HG03521 (cell line): ENCODE results near the gene PLXNA3.

Source experiments
- ATAC-seq: cut with Tn5 transposase; IDR thresholded peaks from one replicate; pipeline ENCODE4 v1.9.1; 2021; ENCODE audit warnings: mild to moderate bottlenecking, moderate library complexity; ENCODE audit not compliant: unreplicated experiment

PLXNA3 gene

DNA sequence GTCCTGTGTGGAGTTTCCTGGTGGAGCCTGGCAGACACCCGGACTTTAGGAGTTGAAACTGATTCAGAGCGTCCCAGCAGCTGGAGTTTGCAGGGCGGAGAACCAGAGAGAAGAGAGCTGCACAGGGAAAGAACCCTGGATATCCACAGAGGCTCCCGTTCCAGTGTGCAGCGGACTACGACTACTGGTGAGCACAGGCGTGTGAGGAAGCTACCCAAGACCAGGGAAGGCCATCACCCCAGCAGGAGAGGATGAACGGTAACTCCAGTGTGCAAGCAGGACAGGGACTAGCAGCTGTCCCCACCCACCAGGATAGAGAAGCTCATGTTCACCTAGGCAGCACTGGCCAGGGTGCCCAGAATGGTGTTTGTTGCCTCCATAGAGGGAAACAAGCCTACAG is 18.7 kb downstream of the PLXNA3 start:
- ATAC-seq = no peak

- no peak for ATAC-seq
Observed at GRCh38 chrX:154477891-154478477, 19.9 kb downstream of the PLXNA3 start.

GRCh38 chrX:154478728-154479622 is 20.9 kb downstream of the PLXNA3 start, which contains the start of gene LAGE3:
Gene LAGE3 (minus strand): TSS chrX:154479281. CDS start chrX:154478915, 366 bp downstream.
- ATAC-seq = peak; percentile 81

DNA sequence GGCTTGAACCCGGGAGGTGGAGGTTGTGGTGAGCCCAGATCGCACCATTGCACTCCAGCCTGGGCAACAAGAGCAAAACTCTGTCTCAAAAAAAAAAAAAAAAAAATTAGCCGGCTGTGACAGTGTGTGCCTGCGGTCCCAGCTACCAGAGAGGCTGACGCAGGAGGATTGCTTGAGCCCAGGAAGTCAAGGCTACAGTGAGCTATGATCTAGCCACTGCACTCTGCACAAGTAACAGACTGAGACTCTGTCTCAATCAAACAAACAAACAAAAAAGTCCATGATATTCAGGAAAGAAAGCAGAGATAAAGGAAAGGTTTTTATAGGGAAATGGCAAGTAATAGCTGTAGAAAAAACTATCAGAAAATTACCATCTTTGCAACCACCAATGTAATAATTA is 23.1 kb downstream of the PLXNA3 start:
- ATAC-seq = no peak

DNA sequence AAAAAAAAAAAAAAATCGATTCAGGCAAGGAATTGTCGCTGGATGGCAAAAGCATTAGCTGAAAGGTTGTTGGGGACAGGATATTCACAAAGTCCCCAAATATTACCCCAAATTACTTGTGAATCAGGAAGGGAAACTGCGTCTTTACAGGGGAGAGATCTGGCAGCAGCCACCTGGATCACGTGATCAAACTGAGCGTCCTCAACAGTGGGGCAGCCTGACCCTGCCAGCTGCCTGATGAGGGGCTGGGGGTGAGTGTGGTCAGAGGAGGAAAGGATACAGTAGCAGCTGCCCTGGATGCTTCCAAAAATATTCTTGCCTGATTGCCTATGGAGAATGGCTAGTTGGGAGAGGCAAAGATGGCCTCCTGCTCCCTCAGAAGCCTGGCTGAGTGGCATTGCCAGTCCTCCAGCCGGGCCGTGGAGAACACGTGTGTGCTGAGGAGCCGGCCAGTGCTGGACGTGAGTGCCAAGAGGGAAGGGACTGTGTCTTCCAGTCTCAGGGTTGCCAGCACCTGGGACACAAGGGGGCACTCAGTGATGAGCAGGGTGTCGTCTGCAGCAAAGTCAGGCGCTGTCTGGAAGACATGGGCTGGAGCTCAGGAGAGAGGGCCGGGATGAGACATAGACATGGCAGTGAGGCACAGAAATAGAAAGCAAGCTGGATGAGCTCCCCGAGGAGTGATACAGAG is 24.0 kb downstream of the PLXNA3 start:
- ATAC-seq = no peak

DNA sequence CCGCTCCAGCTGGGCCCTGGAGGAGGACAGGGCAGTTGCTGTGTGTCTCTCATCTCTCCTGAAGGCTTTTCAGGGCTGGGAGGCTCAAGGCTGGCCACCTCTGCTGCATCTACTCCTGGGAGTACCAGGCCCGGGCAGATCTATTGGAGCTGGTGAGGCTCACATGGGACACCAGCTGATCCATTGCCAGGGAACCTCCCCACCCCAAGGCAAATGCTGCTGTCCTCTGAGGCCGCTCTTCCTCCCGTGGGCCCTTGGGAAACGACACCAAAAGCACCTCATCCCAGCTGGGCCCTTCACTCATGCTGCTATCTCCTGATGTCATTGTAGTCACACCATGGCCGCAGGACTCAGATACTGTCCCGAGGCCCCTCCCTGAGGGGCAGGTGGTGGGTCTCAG is 24.7 kb downstream of the PLXNA3 start:
- no peak for ATAC-seq

DNA sequence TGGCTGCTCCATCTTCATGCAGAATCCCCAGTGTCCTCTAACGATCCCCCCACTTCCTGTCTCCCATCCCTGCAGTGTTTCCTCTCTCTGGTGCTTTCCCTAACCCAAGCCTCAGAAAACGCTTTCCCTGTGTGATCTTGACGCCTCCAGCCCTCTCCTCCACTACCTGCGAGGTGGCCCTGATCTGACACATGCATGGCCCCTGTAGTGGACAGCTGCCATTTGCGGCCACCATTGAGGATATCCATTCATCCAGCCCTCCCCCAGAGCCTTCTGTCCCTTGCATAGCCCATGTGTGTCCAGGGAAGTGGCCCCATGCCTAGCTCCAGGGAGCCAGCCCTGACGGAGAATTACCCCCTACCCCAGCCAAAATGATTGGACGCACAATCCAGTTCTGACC is 25.2 kb downstream of the PLXNA3 start:
- ATAC-seq = no peak

- ATAC-seq = no peak
Observed at GRCh38 chrX:154484255-154485149, 26.4 kb downstream of the PLXNA3 start.

DNA sequence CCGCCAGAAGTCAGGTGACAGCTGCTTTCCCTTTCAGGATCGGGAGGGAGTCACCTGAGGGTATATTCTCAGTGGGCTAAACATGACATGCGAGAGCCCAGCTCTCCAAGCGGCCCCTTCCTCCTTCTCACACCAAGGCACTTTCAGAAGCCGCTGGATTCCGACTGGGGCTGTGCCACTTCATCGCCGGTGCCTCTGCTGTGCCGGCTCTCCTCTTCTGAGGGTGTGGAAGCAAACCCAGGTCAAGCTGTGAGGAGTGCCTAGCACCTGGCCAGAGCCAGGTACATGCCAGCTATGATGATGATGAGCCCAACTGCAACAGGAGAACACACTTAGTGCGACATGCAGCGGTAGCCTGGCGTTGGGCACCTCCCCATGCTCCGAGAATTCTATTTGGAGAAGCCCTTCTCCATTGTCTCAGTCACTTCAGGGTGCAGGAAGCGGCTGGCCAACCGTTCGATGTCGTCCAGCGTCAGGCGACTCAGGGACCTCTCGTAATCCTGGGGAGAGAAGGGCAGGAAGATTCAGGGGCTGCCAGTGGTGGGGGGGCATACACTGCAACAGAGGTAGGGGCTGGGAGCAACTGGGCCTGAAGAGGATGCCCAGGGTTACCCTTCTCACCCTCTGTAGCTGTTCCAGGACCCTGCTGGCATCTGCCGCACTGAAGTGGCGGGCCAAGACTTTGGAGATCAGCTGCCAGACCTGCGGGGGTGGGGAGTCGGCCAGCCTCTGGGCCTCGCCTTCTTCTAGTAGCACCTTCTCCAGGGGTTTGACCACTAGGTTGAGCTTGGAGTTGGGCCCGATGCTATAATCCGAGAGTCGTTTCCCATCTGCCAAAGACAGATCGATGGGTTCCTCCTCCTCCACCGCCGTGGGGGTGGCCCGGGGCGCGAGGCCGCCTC is 27.3 kb downstream of the PLXNA3 start:
- no peak for ATAC-seq

DNA sequence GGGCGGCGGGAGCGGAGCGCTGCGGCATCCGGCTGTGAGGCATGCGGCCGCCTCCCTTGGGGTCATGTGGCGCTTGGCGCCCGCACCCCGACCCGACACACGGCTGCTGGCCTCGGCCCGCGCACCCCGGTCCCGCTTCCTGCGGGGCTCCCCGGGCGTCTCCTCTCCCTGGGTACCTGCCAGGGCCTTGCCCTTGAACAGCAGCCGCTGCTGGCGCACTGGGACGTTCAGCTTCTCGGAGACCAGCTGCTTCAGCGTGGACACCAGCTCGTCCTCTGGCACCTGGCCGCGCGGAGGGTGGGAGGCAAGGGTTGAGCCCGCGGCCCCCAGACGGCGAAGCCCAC is 27.9 kb downstream of the PLXNA3 start:
- no peak for ATAC-seq

DNA sequence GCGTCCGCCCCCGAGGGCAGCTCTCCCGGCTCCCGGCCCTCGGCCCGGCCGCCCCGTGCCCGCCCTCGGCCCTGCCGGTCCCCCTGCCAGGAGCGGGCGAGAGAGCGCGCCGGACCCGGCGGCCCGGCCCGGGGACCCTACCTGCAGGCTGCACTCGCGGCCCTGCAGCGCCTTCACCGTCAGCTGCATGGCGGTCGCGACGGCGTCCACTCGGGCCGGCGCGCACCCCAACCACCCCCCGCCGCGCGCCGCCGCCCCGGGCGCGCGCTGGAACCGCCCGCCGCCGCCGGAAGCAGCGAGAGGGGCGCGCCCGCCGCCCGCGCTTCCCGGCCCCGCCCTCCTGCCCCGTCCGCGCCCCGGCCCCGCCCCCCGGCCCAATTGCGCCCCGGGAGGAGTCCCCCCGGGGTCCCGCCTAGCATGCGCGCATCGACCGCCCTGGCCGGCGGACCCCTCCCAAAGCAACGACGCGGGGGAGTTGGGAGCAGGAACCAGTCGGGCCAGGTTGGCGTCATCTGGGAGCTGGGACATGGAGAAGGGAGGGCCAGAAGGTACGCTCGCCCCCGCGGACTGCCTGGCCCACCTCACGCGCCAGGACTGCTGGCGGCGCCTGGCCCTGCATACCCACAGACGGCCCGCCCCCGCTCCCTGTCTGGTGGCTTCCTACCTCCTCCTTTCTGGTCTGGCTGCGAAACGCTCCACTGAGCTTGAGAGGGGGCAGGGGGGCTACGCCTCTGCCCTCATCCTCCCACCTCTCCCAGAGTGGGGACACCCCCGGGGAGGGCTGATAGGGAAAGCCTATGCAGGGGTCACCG is 28.5 kb downstream of the PLXNA3 start, which contains the start of gene UBL4A:
UBL4A (minus strand) TSS at position 220 of the 812 bp plus-strand sequence; CDS start at position 189, 31 bp downstream.
- peak; percentile 27 for ATAC-seq

- ATAC-seq = no peak
Observed at GRCh38 chrX:154487518-154488290, 29.6 kb downstream of the PLXNA3 start.

DNA sequence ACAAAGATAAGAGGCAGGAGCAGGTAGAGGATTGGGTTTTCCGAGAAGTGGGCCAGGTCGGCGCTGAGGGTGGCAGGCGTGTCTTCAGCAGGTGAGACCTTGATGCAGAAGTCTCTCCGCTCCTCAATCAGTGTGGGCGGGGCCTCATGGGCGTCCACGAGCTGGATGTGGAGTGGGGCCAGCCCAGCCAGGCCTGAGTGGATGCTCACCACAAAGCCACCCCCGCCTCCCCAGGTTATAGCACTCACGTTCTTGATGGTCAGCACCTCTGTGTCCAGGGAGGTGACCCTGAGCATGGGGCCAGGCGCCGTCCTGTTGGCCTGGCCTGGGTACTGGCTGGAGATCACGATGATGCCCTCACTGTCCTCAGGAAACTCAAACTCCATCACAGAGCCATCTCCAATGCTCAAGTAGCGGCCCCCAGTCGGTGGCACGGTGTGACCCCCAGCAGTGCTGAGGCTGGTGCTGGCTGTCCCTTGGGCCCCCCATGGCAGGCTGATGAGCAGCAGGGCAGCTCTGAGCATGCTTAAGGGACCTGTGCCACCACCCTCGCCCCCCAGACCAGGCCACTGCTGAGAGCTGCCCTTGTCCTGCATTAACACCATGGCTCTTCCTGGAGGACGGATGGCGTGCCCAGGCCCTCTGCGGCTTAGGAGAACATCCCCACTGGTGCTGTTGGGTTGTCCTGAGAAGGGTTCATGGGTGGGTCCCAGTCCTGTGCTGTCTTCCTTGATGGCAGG is 30.4 kb downstream of the PLXNA3 start:
- no peak for ATAC-seq

GRCh38 chrX:154489182-154489581 is 31.1 kb downstream of the PLXNA3 start:
- no peak for ATAC-seq

GRCh38 chrX:154490021-154490413 is 31.9 kb downstream of the PLXNA3 start:
- peak; percentile 19 for ATAC-seq

GRCh38 chrX:154490414-154491083 is 32.5 kb downstream of the PLXNA3 start, which contains the start of gene SLC10A3:
Gene SLC10A3 (minus strand): TSS chrX:154490629. CDS start chrX:154488940, 1,689 bp downstream.
- ATAC-seq = peak; percentile 77

DNA sequence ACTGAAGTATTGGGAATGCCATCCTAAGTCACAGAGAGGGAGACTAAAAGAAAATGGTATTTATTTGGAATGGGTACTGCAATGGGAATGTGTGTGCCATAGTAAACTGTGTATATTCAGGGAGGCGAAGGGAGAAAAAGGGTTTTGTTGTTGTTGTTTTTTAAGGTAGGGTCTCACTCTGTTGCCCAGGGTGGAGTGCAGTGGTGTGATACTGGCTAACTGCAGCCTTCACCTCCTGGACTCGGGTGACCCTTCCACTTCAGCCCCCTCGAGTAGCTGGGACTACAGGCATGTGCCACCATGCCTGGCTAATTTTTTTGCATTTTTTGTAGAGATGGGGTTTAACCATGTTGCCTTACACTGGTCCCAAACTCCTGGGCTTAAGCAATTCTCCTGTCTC is 36.6 kb downstream of the PLXNA3 start:
- no peak for ATAC-seq
